HL-60 (cell line): Measurements from ENCODE around the gene CHST11.

Source experiments
- DNase-seq, 2 experiments: peaks; one replicate each; pipeline ENCODE4 v3.0.0-alpha.2; 2010 to 2020; ENCODE audit warnings: low read depth in 1 of 2, low spot score in 1 of 2
- H3K27ac ChIP-seq: fragments of 250-450 bp; sonication (Bioruptor Pico); replicated peaks from 2 replicates; pipeline ENCODE4 v1.5.1; 2020; ENCODE audit warnings: mild to moderate bottlenecking, moderate library complexity
- H3K27me3 ChIP-seq: fragments of 250-450 bp; sonication (Bioruptor Pico); 2 replicates; pipeline ENCODE4 v1.5.1; 2021; ENCODE audit warnings: mild to moderate bottlenecking, moderate library complexity; ENCODE audit not compliant: insufficient read depth, poor library complexity, severe bottlenecking
- H3K4me3 ChIP-seq: replicated peaks from 2 replicates; pipeline ENCODE4 v1.5.1; 2011; ENCODE audit warnings: mild to moderate bottlenecking, control low read depth, low read length; ENCODE audit not compliant: insufficient read depth
- GABPA ChIP-seq: IDR thresholded peaks from 2 replicates; pipeline ENCODE4 v1.6.1; 2012; ENCODE audit warnings: low read depth
- POLR2AphosphoS5 ChIP-seq: IDR thresholded peaks from 2 replicates; pipeline ENCODE4 v1.6.1; 2012; ENCODE audit warnings: low read depth
- SPI1 ChIP-seq: IDR thresholded peaks from 2 replicates; pipeline ENCODE4 v1.6.1; 2012; ENCODE audit warnings: low read depth, mild to moderate bottlenecking, borderline replicate concordance
- TF ChIP-seq, protein P1 (sequence below): IDR thresholded peaks from one replicate; pipeline ENCODE4 v1.5.1; 2011; ENCODE audit warnings: low read length, control low read depth, inconsistent platforms; ENCODE audit not compliant: insufficient read depth
- TF ChIP-seq, protein P2 (sequence below): IDR thresholded peaks from 2 replicates; pipeline ENCODE4 v1.6.1; 2012; ENCODE audit warnings: low read depth; ENCODE audit not compliant: insufficient replicate concordance

Gene CHST11

DNA sequence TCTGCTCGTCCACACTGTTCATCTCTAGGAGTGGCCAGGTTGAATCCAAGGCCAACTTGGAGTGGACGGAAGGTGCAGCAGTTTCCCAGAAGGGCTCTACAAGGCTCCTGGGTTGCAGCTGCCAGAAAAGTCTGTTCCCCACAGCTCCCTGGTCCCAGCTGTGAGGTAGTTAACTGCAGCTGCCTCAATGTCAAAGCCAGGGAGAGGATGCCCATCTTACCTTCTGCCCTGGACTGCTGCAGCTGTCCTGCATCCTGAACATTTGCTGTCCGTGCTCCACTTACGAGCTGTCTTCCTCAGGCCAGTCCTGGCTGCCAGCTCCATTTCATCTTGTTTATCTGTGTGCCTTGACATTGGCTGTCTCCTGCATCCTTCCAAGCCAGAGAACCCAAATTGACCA lies 274.0 kb downstream of the CHST11 start:
- Histone ChIP-seq H3K27me3 (no peaks in the 10 kb centered on the region), H3K27ac (no peak overlapping the region), H3K4me3 (no peak overlapping the region)
- no peak for DNase-seq
- TF ChIP-seq, protein P1, sequence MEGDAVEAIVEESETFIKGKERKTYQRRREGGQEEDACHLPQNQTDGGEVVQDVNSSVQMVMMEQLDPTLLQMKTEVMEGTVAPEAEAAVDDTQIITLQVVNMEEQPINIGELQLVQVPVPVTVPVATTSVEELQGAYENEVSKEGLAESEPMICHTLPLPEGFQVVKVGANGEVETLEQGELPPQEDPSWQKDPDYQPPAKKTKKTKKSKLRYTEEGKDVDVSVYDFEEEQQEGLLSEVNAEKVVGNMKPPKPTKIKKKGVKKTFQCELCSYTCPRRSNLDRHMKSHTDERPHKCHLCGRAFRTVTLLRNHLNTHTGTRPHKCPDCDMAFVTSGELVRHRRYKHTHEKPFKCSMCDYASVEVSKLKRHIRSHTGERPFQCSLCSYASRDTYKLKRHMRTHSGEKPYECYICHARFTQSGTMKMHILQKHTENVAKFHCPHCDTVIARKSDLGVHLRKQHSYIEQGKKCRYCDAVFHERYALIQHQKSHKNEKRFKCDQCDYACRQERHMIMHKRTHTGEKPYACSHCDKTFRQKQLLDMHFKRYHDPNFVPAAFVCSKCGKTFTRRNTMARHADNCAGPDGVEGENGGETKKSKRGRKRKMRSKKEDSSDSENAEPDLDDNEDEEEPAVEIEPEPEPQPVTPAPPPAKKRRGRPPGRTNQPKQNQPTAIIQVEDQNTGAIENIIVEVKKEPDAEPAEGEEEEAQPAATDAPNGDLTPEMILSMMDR, result no peak
- TF ChIP-seq GABPA, result no peak
- TF ChIP-seq POLR2AphosphoS5, result no peak
- TF ChIP-seq, protein P2, sequence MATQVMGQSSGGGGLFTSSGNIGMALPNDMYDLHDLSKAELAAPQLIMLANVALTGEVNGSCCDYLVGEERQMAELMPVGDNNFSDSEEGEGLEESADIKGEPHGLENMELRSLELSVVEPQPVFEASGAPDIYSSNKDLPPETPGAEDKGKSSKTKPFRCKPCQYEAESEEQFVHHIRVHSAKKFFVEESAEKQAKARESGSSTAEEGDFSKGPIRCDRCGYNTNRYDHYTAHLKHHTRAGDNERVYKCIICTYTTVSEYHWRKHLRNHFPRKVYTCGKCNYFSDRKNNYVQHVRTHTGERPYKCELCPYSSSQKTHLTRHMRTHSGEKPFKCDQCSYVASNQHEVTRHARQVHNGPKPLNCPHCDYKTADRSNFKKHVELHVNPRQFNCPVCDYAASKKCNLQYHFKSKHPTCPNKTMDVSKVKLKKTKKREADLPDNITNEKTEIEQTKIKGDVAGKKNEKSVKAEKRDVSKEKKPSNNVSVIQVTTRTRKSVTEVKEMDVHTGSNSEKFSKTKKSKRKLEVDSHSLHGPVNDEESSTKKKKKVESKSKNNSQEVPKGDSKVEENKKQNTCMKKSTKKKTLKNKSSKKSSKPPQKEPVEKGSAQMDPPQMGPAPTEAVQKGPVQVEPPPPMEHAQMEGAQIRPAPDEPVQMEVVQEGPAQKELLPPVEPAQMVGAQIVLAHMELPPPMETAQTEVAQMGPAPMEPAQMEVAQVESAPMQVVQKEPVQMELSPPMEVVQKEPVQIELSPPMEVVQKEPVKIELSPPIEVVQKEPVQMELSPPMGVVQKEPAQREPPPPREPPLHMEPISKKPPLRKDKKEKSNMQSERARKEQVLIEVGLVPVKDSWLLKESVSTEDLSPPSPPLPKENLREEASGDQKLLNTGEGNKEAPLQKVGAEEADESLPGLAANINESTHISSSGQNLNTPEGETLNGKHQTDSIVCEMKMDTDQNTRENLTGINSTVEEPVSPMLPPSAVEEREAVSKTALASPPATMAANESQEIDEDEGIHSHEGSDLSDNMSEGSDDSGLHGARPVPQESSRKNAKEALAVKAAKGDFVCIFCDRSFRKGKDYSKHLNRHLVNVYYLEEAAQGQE, result no peak
- no peak for TF ChIP-seq SPI1

DNA sequence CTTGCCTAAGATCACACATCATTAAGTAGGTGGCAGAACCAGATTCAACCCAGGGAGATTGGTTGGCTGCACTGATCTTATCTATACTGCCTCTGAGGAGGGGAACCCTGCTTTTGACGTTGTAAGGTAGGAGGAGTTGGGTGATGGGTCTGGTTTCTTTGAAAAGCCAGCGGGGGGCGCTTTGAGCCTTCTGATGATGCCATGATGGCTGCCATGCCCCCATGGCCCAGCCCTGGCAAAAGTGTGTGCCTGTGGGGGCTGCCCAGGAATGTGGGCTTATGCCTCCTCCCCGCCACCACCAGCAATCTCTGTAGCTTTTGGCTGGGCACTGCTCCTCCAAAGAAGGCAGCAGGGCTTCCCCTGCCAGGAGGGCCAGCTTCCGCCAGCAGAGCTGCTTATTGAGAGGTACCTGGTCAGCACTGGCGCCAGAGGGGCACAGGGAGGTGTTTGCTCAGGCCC lies 277.0 kb downstream of the CHST11 start:
- no peak overlapping the region for H3K27ac ChIP-seq
- DNase-seq, result peak in 1 of 2 experiments; percentile 21
- H3K4me3 ChIP-seq, result no peak overlapping the region
- H3K27me3 ChIP-seq, result no peaks in the 10 kb centered on the region
- TF ChIP-seq, protein P2, result no peak
- TF ChIP-seq, protein P1, result no peak
- no peak for TF ChIP-seq GABPA
- no peak for TF ChIP-seq POLR2AphosphoS5
- TF ChIP-seq SPI1, result no peak

DNA sequence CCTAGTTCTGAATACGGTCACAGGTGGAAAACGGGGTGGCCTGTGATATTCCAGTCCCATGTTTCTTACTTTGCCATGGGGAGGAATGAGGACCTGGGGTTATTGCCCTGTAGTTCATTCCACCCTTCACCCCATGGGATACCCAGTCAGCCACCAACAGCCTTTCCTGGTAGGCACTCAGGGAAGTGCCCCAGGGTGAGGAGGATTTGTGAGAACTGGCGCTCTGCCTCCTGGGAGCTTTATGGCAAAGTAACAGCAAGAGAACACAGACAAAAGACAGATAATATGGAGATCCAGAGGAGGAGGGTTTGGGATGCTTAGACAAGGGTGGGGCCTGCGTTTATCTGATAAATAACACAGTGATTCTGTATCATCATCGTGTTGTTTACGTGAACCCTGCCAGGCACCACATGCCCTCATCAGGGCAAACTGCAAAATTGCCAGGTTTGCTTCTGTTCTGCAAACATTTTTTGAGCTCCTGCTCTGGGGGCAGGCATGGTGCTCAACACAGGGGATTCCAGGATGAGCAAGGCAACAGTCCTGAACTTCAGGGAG lies 277.9 kb downstream of the CHST11 start:
- TF ChIP-seq, protein P1, result no peak
- TF ChIP-seq, protein P2, result no peak
- TF ChIP-seq POLR2AphosphoS5 (no peak), GABPA (no peak), SPI1 (no peak)
- Histone ChIP-seq H3K27ac (no peak overlapping the region), H3K27me3 (no peaks in the 10 kb centered on the region), H3K4me3 (no peak overlapping the region)
- DNase-seq, result no peak
